ENCODE measurements around the gene SCN2A.
"Not testable (repeated sequence)": the region's sequence is repeated elsewhere in the genome, so short reads cannot be mapped to it uniquely, and the experiment has no call there.

SCN2A gene

GRCh38 chr2:165240916-165241315 is 1.7 kb downstream of the SCN2A start:
- no peak overlapping the region for H3K4me3 ChIP-seq (ENCODE audit: control insufficient read depth, low read depth, low read length)
- no peak for DNase-seq (ENCODE audit: low read depth)
- TF ChIP-seq, protein P1, sequence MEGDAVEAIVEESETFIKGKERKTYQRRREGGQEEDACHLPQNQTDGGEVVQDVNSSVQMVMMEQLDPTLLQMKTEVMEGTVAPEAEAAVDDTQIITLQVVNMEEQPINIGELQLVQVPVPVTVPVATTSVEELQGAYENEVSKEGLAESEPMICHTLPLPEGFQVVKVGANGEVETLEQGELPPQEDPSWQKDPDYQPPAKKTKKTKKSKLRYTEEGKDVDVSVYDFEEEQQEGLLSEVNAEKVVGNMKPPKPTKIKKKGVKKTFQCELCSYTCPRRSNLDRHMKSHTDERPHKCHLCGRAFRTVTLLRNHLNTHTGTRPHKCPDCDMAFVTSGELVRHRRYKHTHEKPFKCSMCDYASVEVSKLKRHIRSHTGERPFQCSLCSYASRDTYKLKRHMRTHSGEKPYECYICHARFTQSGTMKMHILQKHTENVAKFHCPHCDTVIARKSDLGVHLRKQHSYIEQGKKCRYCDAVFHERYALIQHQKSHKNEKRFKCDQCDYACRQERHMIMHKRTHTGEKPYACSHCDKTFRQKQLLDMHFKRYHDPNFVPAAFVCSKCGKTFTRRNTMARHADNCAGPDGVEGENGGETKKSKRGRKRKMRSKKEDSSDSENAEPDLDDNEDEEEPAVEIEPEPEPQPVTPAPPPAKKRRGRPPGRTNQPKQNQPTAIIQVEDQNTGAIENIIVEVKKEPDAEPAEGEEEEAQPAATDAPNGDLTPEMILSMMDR (IDR thresholded peaks at IDR 0.05; ENCODE audit: control insufficient read depth, insufficient read depth, low read depth, low read length, missing control alignments): no peak

DNA sequence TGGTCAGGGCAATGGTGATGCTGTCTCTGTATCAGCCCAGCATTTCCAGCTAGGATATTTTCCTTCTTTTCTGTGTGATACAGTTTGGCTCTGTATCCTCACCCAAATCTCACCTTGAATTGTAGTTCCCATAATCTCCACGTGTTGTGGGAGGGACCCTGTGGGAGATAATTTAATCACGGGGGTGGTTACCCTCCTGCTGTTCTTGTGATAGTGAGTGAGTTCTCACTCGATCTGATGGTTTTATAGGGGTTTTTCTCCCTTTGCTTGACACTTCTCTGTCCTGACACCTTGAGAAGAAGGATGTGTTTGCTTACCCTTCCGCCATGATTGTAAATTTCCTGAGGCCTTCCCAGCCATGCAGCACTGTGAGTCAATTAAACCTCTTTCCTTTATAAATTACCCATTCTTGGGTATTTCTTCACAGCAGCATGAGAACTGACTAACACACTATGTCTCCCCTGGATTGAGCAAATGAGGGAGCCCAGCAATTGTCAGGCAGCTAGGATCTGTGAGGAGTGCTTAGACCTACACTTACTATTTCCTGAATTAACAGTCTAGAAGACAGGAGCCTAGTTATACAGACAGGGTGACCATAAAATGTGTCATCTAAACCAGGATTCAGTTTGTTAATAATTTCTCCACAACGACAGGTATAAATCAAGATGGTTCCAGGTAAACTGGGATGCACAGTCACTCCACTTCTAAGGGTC is 6.0 kb downstream of the SCN2A start:
- no peak overlapping the region for H3K4me3 ChIP-seq (ENCODE audit: control insufficient read depth, low read depth, low read length)
- TF ChIP-seq, protein P1 (IDR thresholded peaks at IDR 0.05; ENCODE audit: control insufficient read depth, insufficient read depth, low read depth, low read length, missing control alignments): no peak
- no peak for DNase-seq (ENCODE audit: low read depth)

DNA sequence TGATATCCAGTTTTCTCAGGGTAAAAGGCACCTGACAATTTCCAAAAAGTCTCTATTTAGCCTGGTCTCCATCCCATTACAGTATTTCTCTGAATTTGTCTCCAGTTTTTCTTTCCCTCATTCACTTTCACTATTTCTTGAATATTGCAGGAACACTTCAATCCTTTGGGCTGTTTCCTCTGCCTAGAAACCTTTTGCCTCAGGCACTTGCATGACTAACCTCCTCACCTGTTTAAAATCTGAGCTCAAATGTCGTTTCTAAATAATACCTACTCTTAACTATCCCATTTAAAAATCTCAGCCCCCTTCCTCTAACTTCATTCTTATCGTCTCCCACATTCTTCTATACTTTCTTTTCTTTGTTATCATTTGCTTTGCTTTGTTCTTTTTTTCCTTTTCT is 9.0 kb downstream of the SCN2A start:
- no peak for DNase-seq (ENCODE audit: low read depth)
- no peak overlapping the region for H3K4me3 ChIP-seq (ENCODE audit: control insufficient read depth, low read depth, low read length)
- TF ChIP-seq, protein P1 (IDR thresholded peaks at IDR 0.05; ENCODE audit: control insufficient read depth, insufficient read depth, low read depth, low read length, missing control alignments): no peak

DNA sequence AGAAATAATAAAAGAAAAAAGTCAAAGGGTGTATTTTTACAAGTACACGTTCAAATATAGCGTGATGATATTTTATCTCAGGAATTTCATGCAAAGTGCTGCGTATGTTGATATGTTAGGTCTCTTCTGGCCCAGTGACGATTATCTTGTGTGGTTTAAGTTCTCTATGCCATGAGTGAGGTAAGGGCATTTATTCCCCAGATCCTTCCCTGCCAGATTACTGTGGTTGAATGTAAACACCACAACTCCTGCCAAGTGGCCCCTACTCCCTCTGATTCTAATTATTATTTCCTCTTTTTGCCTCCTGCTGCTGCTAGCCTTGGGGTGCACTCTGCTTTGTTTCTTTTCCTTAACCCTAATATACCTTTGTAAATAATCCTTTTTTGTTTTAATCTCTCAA is 12.2 kb downstream of the SCN2A start:
- no peak for DNase-seq (ENCODE audit: low read depth)
- TF ChIP-seq, protein P1 (IDR thresholded peaks at IDR 0.05; ENCODE audit: control insufficient read depth, insufficient read depth, low read depth, low read length, missing control alignments): no peak
- H3K4me3 ChIP-seq (ENCODE audit: control insufficient read depth, low read depth, low read length): no peak overlapping the region

GRCh38 chr2:165253178-165253577 is 14.0 kb downstream of the SCN2A start:
- no peak for DNase-seq (ENCODE audit: low read depth)
- H3K4me3 ChIP-seq (ENCODE audit: control insufficient read depth, low read depth, low read length): no peak overlapping the region
- TF ChIP-seq, protein P1 (IDR thresholded peaks at IDR 0.05; ENCODE audit: control insufficient read depth, insufficient read depth, low read depth, low read length, missing control alignments): no peak

- TF ChIP-seq, protein P1 (IDR thresholded peaks at IDR 0.05; ENCODE audit: control insufficient read depth, insufficient read depth, low read depth, low read length, missing control alignments): no peak
- no peak for DNase-seq (ENCODE audit: low read depth)
- H3K4me3 ChIP-seq (ENCODE audit: control insufficient read depth, low read depth, low read length): no peak overlapping the region
These were observed 17.4 kb downstream of the SCN2A start for GRCh38 chr2:165256618-165257017.

- not testable (repeated sequence) for H3K4me3 ChIP-seq (ENCODE audit: control insufficient read depth, low read depth, low read length); DNase-seq (ENCODE audit: low read depth)
These were observed 21.1 kb downstream of the SCN2A start for GRCh38 chr2:165260347-165260746.
